Mesothelial cell of epicardium (in vitro differentiated cells): Measurements from ENCODE around the gene RPRD1B. TPM values are rescaled to one million over a fixed set of nuclear protein-coding genes. Genes with fewer than 3 reads are reported as not detected.

Experiments
- DNase-seq, 2 experiments: peaks; one replicate each; pipeline ENCODE4 v3.0.0; 2021; ENCODE audit warnings: low spot score in 2 of 2; ENCODE audit not compliant: unreplicated experiment in 2 of 2
- H3K27ac Mint-ChIP-seq: 2 replicates; pipeline ENCODE4 v1.8.0; 2021; ENCODE audit warnings: mixed read lengths
- H3K27me3 Mint-ChIP-seq: 2 replicates; pipeline ENCODE4 v1.8.0; 2021; ENCODE audit warnings: low read depth, mixed read lengths
- H3K36me3 Mint-ChIP-seq: 2 replicates; pipeline ENCODE4 v1.8.0; 2021; ENCODE audit warnings: mixed read lengths
- H3K4me1 Mint-ChIP-seq: 2 replicates; pipeline ENCODE4 v1.8.0; 2021; ENCODE audit warnings: mixed read lengths
- H3K4me3 Mint-ChIP-seq: 2 replicates; pipeline ENCODE4 v1.8.0; 2021; ENCODE audit warnings: mild to moderate bottlenecking, moderate library complexity, mixed read lengths
- H3K9me3 Mint-ChIP-seq: 2 replicates; pipeline ENCODE4 v1.8.0; 2021; ENCODE audit warnings: mixed read lengths
- total RNA-seq: library from RNA; stranded (reverse); gene quantifications from 3 replicates; pipeline ENCODE4 v1.2.1, GENCODE V29; 2021
- TF ChIP-seq, protein P1 (sequence below): fragments of 200-600 bp; sonication (generic); IDR thresholded peaks from one replicate; pipeline ENCODE4 v1.5.0; 2021; ENCODE audit warnings: antibody characterized with exemption; ENCODE audit not compliant: unreplicated experiment

The RPRD1B gene, protein sequence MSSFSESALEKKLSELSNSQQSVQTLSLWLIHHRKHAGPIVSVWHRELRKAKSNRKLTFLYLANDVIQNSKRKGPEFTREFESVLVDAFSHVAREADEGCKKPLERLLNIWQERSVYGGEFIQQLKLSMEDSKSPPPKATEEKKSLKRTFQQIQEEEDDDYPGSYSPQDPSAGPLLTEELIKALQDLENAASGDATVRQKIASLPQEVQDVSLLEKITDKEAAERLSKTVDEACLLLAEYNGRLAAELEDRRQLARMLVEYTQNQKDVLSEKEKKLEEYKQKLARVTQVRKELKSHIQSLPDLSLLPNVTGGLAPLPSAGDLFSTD
- 47.8 to 52.7 TPM (median 48.4 TPM) in 3 replicates for total RNA-seq

GRCh38 chr20:38033330-38034107, at the start of gene RPRD1B, which contains the start of gene TTI1:
TSS of gene RPRD1B (plus strand) at chr20:38033746. CDS start at chr20:38033948, 202 bp downstream.
TSS of gene TTI1 (minus strand) at chr20:38033456. CDS start at chr20:38013816, 19,640 bp downstream.
- peak; percentile 85 to 92 for DNase-seq
- Mint-ChIP-seq H3K36me3 (peaks cover 22% of the 10 kb centered on the region), H3K9me3 (peaks cover 8% of the 10 kb centered on the region), H3K4me3 (peak within 1 kb of the TSS; percentile 96), H3K27ac (peak within 1 kb of the TSS; percentile 96), H3K4me1 (peaks cover 40% of the 10 kb centered on the region), H3K27me3 (no peaks in the 10 kb centered on the region)
- TF ChIP-seq, protein P1, sequence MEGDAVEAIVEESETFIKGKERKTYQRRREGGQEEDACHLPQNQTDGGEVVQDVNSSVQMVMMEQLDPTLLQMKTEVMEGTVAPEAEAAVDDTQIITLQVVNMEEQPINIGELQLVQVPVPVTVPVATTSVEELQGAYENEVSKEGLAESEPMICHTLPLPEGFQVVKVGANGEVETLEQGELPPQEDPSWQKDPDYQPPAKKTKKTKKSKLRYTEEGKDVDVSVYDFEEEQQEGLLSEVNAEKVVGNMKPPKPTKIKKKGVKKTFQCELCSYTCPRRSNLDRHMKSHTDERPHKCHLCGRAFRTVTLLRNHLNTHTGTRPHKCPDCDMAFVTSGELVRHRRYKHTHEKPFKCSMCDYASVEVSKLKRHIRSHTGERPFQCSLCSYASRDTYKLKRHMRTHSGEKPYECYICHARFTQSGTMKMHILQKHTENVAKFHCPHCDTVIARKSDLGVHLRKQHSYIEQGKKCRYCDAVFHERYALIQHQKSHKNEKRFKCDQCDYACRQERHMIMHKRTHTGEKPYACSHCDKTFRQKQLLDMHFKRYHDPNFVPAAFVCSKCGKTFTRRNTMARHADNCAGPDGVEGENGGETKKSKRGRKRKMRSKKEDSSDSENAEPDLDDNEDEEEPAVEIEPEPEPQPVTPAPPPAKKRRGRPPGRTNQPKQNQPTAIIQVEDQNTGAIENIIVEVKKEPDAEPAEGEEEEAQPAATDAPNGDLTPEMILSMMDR, result no peak

- DNase-seq, result no peak
- Mint-ChIP-seq H3K4me3 (no peak overlapping the region), H3K4me1 (peaks cover 19% of the 10 kb centered on the region), H3K27me3 (no peaks in the 10 kb centered on the region), H3K36me3 (peaks cover 13% of the 10 kb centered on the region), H3K9me3 (no peaks in the 10 kb centered on the region), H3K27ac (no peak overlapping the region)
- TF ChIP-seq, protein P1, result no peak
Observed at GRCh38 chr20:37984018-37984785, 49.3 kb upstream of the RPRD1B start.

DNA sequence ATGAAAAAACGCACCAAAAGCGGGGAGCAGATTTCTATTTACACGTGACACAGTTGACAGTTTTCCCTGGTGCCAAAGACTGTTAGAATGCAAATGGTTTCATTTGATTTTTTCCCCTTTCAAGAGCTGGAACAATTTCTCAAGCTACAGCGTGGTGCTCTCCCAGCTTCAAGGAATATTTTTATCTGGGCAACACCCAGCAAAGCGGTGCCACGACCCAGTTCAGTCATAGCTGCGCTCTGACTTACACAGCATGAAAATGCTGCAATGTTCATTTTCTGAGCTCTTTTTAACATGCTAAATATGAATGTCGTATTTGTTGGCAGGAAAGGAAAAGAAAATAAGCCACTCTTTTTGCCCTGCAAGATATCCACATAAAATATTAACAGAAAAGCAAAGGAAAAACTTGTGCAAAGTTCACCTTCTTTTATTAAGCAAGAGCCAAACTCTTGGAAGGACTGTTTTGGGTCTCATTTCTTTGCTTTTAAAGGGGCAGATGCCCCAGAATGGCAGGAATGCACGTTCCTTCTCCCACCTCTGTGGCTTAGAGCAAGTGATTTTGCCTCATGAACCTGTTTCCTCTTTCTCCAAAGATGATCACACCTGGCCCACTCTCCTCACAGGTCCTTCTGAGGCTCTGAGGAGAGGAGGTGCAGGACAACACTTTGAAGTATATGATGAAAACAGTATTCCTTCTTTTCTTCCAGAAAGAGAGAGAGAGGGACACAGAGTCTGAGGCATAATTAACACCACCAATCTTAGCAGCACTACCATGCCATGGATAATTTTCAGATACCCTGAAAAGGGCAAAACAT, 47.3 kb upstream of the RPRD1B start:
- Mint-ChIP-seq H3K4me1 (peaks cover 34% of the 10 kb centered on the region), H3K27me3 (no peaks in the 10 kb centered on the region), H3K27ac (no peak overlapping the region), H3K9me3 (no peaks in the 10 kb centered on the region), H3K4me3 (no peak overlapping the region), H3K36me3 (peaks cover 13% of the 10 kb centered on the region)
- peak in 1 of 2 experiments; percentile 10 for DNase-seq
- TF ChIP-seq, protein P1, result no peak

GRCh38 chr20:37986873-37987601, 46.5 kb upstream of the RPRD1B start:
- no peak overlapping the region for H3K4me3 Mint-ChIP-seq
- H3K27ac Mint-ChIP-seq, result peak overlapping the region; percentile 90
- H3K9me3 Mint-ChIP-seq, result no peaks in the 10 kb centered on the region
- TF ChIP-seq, protein P1, result no peak
- H3K27me3 Mint-ChIP-seq, result no peaks in the 10 kb centered on the region
- H3K4me1 Mint-ChIP-seq, result peaks cover 40% of the 10 kb centered on the region
- peak in 1 of 2 experiments; percentile 37 for DNase-seq
- peaks cover 7% of the 10 kb centered on the region for H3K36me3 Mint-ChIP-seq
